WTC11 (cell line): Measurements from ENCODE around the gene BMP7. TPM values are rescaled to one million over a fixed set of nuclear protein-coding genes. Genes with fewer than 3 reads are reported as not detected.

Experiments used
- ATAC-seq: fragments of 200-7000 bp; cut with Tn5 transposase; 2 replicates; pipeline ENCODE4 v1.10.0; 2021; ENCODE audit warnings: mild to moderate bottlenecking, moderate library complexity
- CTCF ChIA-PET: fragments of 300-600 bp; sonication (Branson Sonifier 250); formaldehyde crosslinking; loops from one replicate; lab custom pipeline; 2021; ENCODE audit warnings: antibody characterized with exemption; lab: Charles Lee
- POLR2A ChIA-PET: fragments of 350-600 bp; sonication (Branson Sonifier 250); formaldehyde crosslinking; loops from one replicate; lab custom pipeline; 2021; ENCODE audit warnings: antibody characterized with exemption; lab: Charles Lee
- DNase-seq: peaks from one replicate; pipeline ENCODE4 v3.0.0; 2021; ENCODE audit warnings: low spot score
- H3K27ac Mint-ChIP-seq: 2 replicates; pipeline ENCODE4 v1.8.0; 2021; ENCODE audit warnings: mixed read lengths
- H3K27me3 Mint-ChIP-seq: 2 replicates; pipeline ENCODE4 v1.8.0; 2021; ENCODE audit warnings: low read depth, mild to moderate bottlenecking, moderate library complexity, mixed read lengths
- H3K36me3 Mint-ChIP-seq: 2 replicates; pipeline ENCODE4 v1.8.0; 2021; ENCODE audit warnings: mixed read lengths
- H3K4me1 Mint-ChIP-seq: 2 replicates; pipeline ENCODE4 v1.8.0; 2022; ENCODE audit warnings: mixed read lengths
- H3K4me3 Mint-ChIP-seq: 2 replicates; pipeline ENCODE4 v1.8.0; 2021; ENCODE audit warnings: mild to moderate bottlenecking, moderate library complexity, mixed read lengths
- H3K9me3 Mint-ChIP-seq: 2 replicates; pipeline ENCODE4 v1.8.0; 2021; ENCODE audit warnings: mixed read lengths
- ATF2 ChIP-seq: sonication (generic); formaldehyde crosslinking; IDR thresholded peaks from 2 replicates; pipeline ENCODE4 v1.8.1; 2022; ENCODE audit warnings: low read depth, missing genetic modification reagents, borderline replicate concordance
- CREB1 ChIP-seq: sonication (generic); formaldehyde crosslinking; IDR thresholded peaks from 2 replicates; pipeline ENCODE4 v1.8.0; 2023; ENCODE audit warnings: mild to moderate bottlenecking, missing genetic modification reagents
- E2F5 ChIP-seq: sonication (generic); formaldehyde crosslinking; IDR thresholded peaks from 2 replicates; pipeline ENCODE4 v1.8.1; 2022; ENCODE audit warnings: mild to moderate bottlenecking, moderate library complexity, missing genetic modification reagents
- ELF4 ChIP-seq: sonication (generic); formaldehyde crosslinking; IDR thresholded peaks from 2 replicates; pipeline ENCODE4 v1.8.1; 2022; ENCODE audit warnings: low read depth, mild to moderate bottlenecking, moderate library complexity, missing genetic modification reagents
- EMX1 ChIP-seq: fragments of 250-450 bp; sonication (Bioruptor Pico); IDR thresholded peaks from 2 replicates; pipeline ENCODE4 v1.8.0; 2021; ENCODE audit warnings: mild to moderate bottlenecking
- ERG ChIP-seq: fragments of 250-450 bp; sonication (Bioruptor Pico); IDR thresholded peaks from 2 replicates; pipeline ENCODE4 v1.8.0; 2021; ENCODE audit warnings: mild to moderate bottlenecking
- GTF2I ChIP-seq: fragments of 250-450 bp; sonication (Bioruptor Pico); conservative IDR thresholded peaks from 2 replicates; pipeline ENCODE4 v1.4.0; 2021; ENCODE audit warnings: mild to moderate bottlenecking
- IRF2 ChIP-seq: sonication (generic); formaldehyde crosslinking; IDR thresholded peaks from 2 replicates; pipeline ENCODE4 v1.8.0; 2022; ENCODE audit warnings: low read depth, missing genetic modification reagents, borderline replicate concordance
- MYBL2 ChIP-seq: sonication (generic); formaldehyde crosslinking; IDR thresholded peaks from 2 replicates; pipeline ENCODE4 v1.8.1; 2023; ENCODE audit warnings: mild to moderate bottlenecking, moderate library complexity, missing genetic modification reagents
- NFYB ChIP-seq: sonication (generic); formaldehyde crosslinking; conservative IDR thresholded peaks from 2 replicates; pipeline ENCODE4 v1.8.0; 2022; ENCODE audit warnings: low read depth, missing genetic modification reagents
- NR3C1 ChIP-seq: sonication (generic); formaldehyde crosslinking; conservative IDR thresholded peaks from 2 replicates; pipeline ENCODE4 v1.8.1; 2023; ENCODE audit warnings: low read depth, mild to moderate bottlenecking, missing genetic modification reagents
- PREB ChIP-seq: sonication (generic); formaldehyde crosslinking; IDR thresholded peaks from 2 replicates; pipeline ENCODE4 v1.8.1; 2022; ENCODE audit warnings: mild to moderate bottlenecking, missing genetic modification reagents, moderate library complexity, borderline replicate concordance
- TCF7 ChIP-seq: sonication (generic); formaldehyde crosslinking; IDR thresholded peaks from 2 replicates; pipeline ENCODE4 v1.8.0; 2022; ENCODE audit warnings: mild to moderate bottlenecking, low read depth, missing genetic modification reagents, moderate library complexity
- TEAD4 ChIP-seq: sonication (generic); formaldehyde crosslinking; IDR thresholded peaks from 2 replicates; pipeline ENCODE4 v1.8.0; 2022; ENCODE audit warnings: mild to moderate bottlenecking, missing genetic modification reagents
- USF1 ChIP-seq: sonication (generic); formaldehyde crosslinking; IDR thresholded peaks from 2 replicates; pipeline ENCODE4 v1.8.0; 2022; ENCODE audit warnings: mild to moderate bottlenecking, missing genetic modification reagents
- ZNF263 ChIP-seq: sonication (generic); formaldehyde crosslinking; IDR thresholded peaks from 2 replicates; pipeline ENCODE4 v1.8.1; 2022; ENCODE audit warnings: low read depth, mild to moderate bottlenecking, moderate library complexity, missing genetic modification reagents
- ZNF281 ChIP-seq: sonication (generic); formaldehyde crosslinking; IDR thresholded peaks from 2 replicates; pipeline ENCODE4 v1.8.0; 2023; ENCODE audit warnings: mild to moderate bottlenecking, missing genetic modification reagents
- ZNF532 ChIP-seq: fragments of 250-450 bp; sonication (Bioruptor Pico); IDR thresholded peaks from 2 replicates; pipeline ENCODE4 v1.9.0; 2021; ENCODE audit warnings: mild to moderate bottlenecking, borderline replicate concordance
- total RNA-seq: library from RNA; stranded (reverse); gene quantifications from 3 replicates; pipeline ENCODE4 v1.2.3, GENCODE V29; 2021

Gene BMP7
- total RNA-seq, 1 experiment from 2014 or later, result 40.7 TPM

GRCh38 chr20:57237585-57237953, 28.9 kb downstream of the BMP7 start:
- Mint-ChIP-seq H3K9me3 (peaks cover 36% of the 10 kb centered on the region), H3K36me3 (peaks cover 36% of the 10 kb centered on the region), H3K27me3 (peaks cover 26% of the 10 kb centered on the region), H3K4me1 (peaks cover 24% of the 10 kb centered on the region), H3K4me3 (no peak overlapping the region), H3K27ac (no peak overlapping the region)
- DNase-seq (no peak), ATAC-seq (no peak)
- POLR2A ChIA-PET, result no interaction called here
- TF ChIP-seq USF1 (CRISPR knock-in tag) (no peak), EMX1 (no peak), ERG (CRISPR knock-in tag) (no peak), TCF7 (CRISPR knock-in tag) (no peak), IRF2 (CRISPR knock-in tag) (no peak), NR3C1 (no peak), ZNF281 (CRISPR knock-in tag) (no peak), GTF2I (CRISPR knock-in tag) (no peak), ZNF532 (no peak), NFYB (CRISPR knock-in tag) (no peak), MYBL2 (CRISPR knock-in tag) (no peak), ZNF263 (CRISPR knock-in tag) (no peak), E2F5 (CRISPR knock-in tag) (no peak), PREB (CRISPR knock-in tag) (no peak), TEAD4 (CRISPR knock-in tag) (no peak), ELF4 (CRISPR knock-in tag) (no peak), ATF2 (CRISPR knock-in tag) (no peak), CREB1 (CRISPR knock-in tag) (no peak)
- CTCF ChIA-PET, result no interaction called here
